ENCODE measurements around the gene ABCA13.

- TF ChIP-seq EZH2 (IDR thresholded peaks at IDR 0.05), result no peak
- TF ChIP-seq POLR2AphosphoS5 (IDR thresholded peaks at IDR 0.05; ENCODE audit: borderline replicate concordance, low read depth, low read length), result no peak
These were observed 302.1 kb downstream of the ABCA13 start for GRCh38 chr7:48473205-48473865.
